Measurements from ENCODE around the gene MCTP1.

Gene MCTP1

GRCh38 chr5:94747371-94747770, 537.5 kb downstream of the MCTP1 start:
- no peaks in the 10 kb centered on the region for H3K79me1 ChIP-seq (replicated peaks; ENCODE audit: low read length, poor library complexity, severe bottlenecking)
- H3K4me2 ChIP-seq (ENCODE audit: low read length, poor library complexity, severe bottlenecking): no peak overlapping the region
- no peak overlapping the region for H3K4ac ChIP-seq (ENCODE audit: low read depth in 1 of 2, low read length in 2 of 2)
- no peaks in the 10 kb centered on the region for H3K4me1 ChIP-seq (ENCODE audit: control insufficient read depth, insufficient read depth, low read depth, low read length)
- no peak overlapping the region for H2BK5ac ChIP-seq (ENCODE audit: low read depth, low read length, poor library complexity, severe bottlenecking)
- H3K27ac ChIP-seq (ENCODE audit: low read length, poor library complexity, severe bottlenecking): no peak overlapping the region
- H3K14ac ChIP-seq (ENCODE audit: low read length in 2 of 2): no peak overlapping the region
- no peak overlapping the region for H3K9ac ChIP-seq (ENCODE audit: low read length)
- no peak for DNase-seq
- H4K8ac ChIP-seq (ENCODE audit: low read length): no peak overlapping the region
- no peak overlapping the region for H2BK15ac ChIP-seq (ENCODE audit: low read depth, poor library complexity, severe bottlenecking)
- no peaks in the 10 kb centered on the region for H3K27me3 ChIP-seq (ENCODE audit: control insufficient read depth in 1 of 2, insufficient read depth in 1 of 2, low read length in 2 of 2)
- no peak overlapping the region for H2BK12ac ChIP-seq (ENCODE audit: low read length in 2 of 2)
- H2AFZ ChIP-seq (ENCODE audit: low read depth, low read length): no peak overlapping the region
- no peak overlapping the region for H3K4me3 ChIP-seq (ENCODE audit: insufficient read depth in 1 of 2, low read depth in 1 of 2, low read length in 2 of 2)
- no peak overlapping the region for H4K91ac ChIP-seq (ENCODE audit: low read length)
- H2AK5ac ChIP-seq (ENCODE audit: low read length, severe bottlenecking): no peak overlapping the region
- H2BK120ac ChIP-seq (ENCODE audit: low read depth, low read length): no peak overlapping the region
- WGBS: 86% methylated on average over 4 of the region's 4 CpGs
- H3K9me3 ChIP-seq (ENCODE audit: control insufficient read depth, low read length): no peaks in the 10 kb centered on the region
- H3K18ac ChIP-seq (ENCODE audit: low read depth in 1 of 2, low read length in 2 of 2): no peak overlapping the region
- peaks cover 0 to 3% of the 10 kb centered on the region in 2 experiments for H3K36me3 ChIP-seq (ENCODE audit: control insufficient read depth in 1 of 2, insufficient read depth in 2 of 2, low read depth in 1 of 2, low read length in 2 of 2)
- no peak overlapping the region for H3K23ac ChIP-seq (ENCODE audit: low read length in 2 of 2)

GRCh38 chr5:94746731-94747124, 538.2 kb downstream of the MCTP1 start:
- peak; percentile 18 for DNase-seq
- H3K23ac ChIP-seq (ENCODE audit: low read length in 2 of 2): no peak overlapping the region
- no peaks in the 10 kb centered on the region for H3K9me3 ChIP-seq (ENCODE audit: control insufficient read depth, low read length)
- no peak overlapping the region for H3K4me2 ChIP-seq (ENCODE audit: low read length, poor library complexity, severe bottlenecking)
- no peak overlapping the region for H2BK120ac ChIP-seq (ENCODE audit: low read depth, low read length)
- H3K27me3 ChIP-seq (ENCODE audit: control insufficient read depth in 1 of 2, insufficient read depth in 1 of 2, low read length in 2 of 2): no peaks in the 10 kb centered on the region
- H3K79me1 ChIP-seq (replicated peaks; ENCODE audit: low read length, poor library complexity, severe bottlenecking): no peaks in the 10 kb centered on the region
- H4K8ac ChIP-seq (ENCODE audit: low read length): no peak overlapping the region
- H3K4me1 ChIP-seq (ENCODE audit: control insufficient read depth, insufficient read depth, low read depth, low read length): no peaks in the 10 kb centered on the region
- no peak overlapping the region for H2BK5ac ChIP-seq (ENCODE audit: low read depth, low read length, poor library complexity, severe bottlenecking)
- H2BK12ac ChIP-seq (ENCODE audit: low read length in 2 of 2): no peak overlapping the region
- H4K91ac ChIP-seq (ENCODE audit: low read length): no peak overlapping the region
- peaks cover 0 to 3% of the 10 kb centered on the region in 2 experiments for H3K36me3 ChIP-seq (ENCODE audit: control insufficient read depth in 1 of 2, insufficient read depth in 2 of 2, low read depth in 1 of 2, low read length in 2 of 2)
- H3K27ac ChIP-seq (ENCODE audit: low read length, poor library complexity, severe bottlenecking): no peak overlapping the region
- no peak overlapping the region for H2BK15ac ChIP-seq (ENCODE audit: low read depth, poor library complexity, severe bottlenecking)
- H3K18ac ChIP-seq (ENCODE audit: low read depth in 1 of 2, low read length in 2 of 2): no peak overlapping the region
- no peak overlapping the region for H3K14ac ChIP-seq (ENCODE audit: low read length in 2 of 2)
- H3K4me3 ChIP-seq (ENCODE audit: insufficient read depth in 1 of 2, low read depth in 1 of 2, low read length in 2 of 2): no peak overlapping the region
- H2AFZ ChIP-seq (ENCODE audit: low read depth, low read length): no peak overlapping the region
- H2AK5ac ChIP-seq (ENCODE audit: low read length, severe bottlenecking): no peak overlapping the region
- WGBS: 86% methylated on average over 1 of the region's 1 CpG
- H3K4ac ChIP-seq (ENCODE audit: low read depth in 1 of 2, low read length in 2 of 2): no peak overlapping the region
- H3K9ac ChIP-seq (ENCODE audit: low read length): no peak overlapping the region

- 66% methylated on average over 2 of the region's 5 CpGs for WGBS
- Histone ChIP-seq H2AFZ (ENCODE audit: low read depth, low read length) (no peak overlapping the region), H3K14ac (ENCODE audit: low read length in 2 of 2) (no peak overlapping the region), H3K27ac (ENCODE audit: low read length, poor library complexity, severe bottlenecking) (no peak overlapping the region), H2AK5ac (ENCODE audit: low read length, severe bottlenecking) (no peak overlapping the region), H2BK12ac (ENCODE audit: low read length in 2 of 2) (no peak overlapping the region), H4K91ac (ENCODE audit: low read length) (no peak overlapping the region), H2BK120ac (ENCODE audit: low read depth, low read length) (no peak overlapping the region), H3K4me2 (ENCODE audit: low read length, poor library complexity, severe bottlenecking) (no peak overlapping the region), H3K4ac (ENCODE audit: low read depth in 1 of 2, low read length in 2 of 2) (no peak overlapping the region), H3K9me3 (ENCODE audit: control insufficient read depth, low read length) (no peaks in the 10 kb centered on the region), H3K4me3 (ENCODE audit: insufficient read depth in 1 of 2, low read depth in 1 of 2, low read length in 2 of 2) (no peak overlapping the region), H4K8ac (ENCODE audit: low read length) (no peak overlapping the region), H2BK15ac (ENCODE audit: low read depth, poor library complexity, severe bottlenecking) (no peak overlapping the region), H3K9ac (ENCODE audit: low read length) (no peak overlapping the region), H3K23ac (ENCODE audit: low read length in 2 of 2) (no peak overlapping the region), H3K27me3 (ENCODE audit: control insufficient read depth in 1 of 2, insufficient read depth in 1 of 2, low read length in 2 of 2) (no peaks in the 10 kb centered on the region), H3K18ac (ENCODE audit: low read depth in 1 of 2, low read length in 2 of 2) (no peak overlapping the region), H3K79me1 (replicated peaks; ENCODE audit: low read length, poor library complexity, severe bottlenecking) (no peaks in the 10 kb centered on the region), H3K36me3 (ENCODE audit: control insufficient read depth in 1 of 2, insufficient read depth in 2 of 2, low read depth in 1 of 2, low read length in 2 of 2) (peaks cover 0 to 3% of the 10 kb centered on the region in 2 experiments), H3K4me1 (ENCODE audit: control insufficient read depth, insufficient read depth, low read depth, low read length) (no peaks in the 10 kb centered on the region), H2BK5ac (ENCODE audit: low read depth, low read length, poor library complexity, severe bottlenecking) (no peak overlapping the region)
- peak; percentile 4 for DNase-seq
These were observed 538.8 kb downstream of the MCTP1 start for GRCh38 chr5:94745786-94746730.

DNA sequence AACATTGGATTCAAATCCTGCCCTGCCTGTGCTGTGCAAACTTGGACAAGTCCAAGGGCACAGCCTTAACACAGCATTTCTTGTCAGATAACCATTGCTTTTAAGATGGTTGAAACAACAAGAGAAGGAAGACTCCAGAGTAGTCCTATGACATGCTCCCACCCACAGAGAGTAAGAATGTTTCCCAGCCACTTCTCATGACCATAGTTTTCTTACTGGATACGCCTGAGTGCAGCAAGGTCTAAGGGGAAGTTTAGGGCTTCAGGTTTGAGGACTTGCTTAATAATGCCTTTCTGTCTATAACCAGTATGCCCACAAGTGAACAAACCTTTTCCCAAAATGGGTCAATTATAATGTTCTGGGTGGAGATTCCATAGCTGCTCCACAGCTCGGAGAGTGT, 540.0 kb downstream of the MCTP1 start:
- no peak overlapping the region for H3K9ac ChIP-seq (ENCODE audit: low read length)
- H3K4me3 ChIP-seq (ENCODE audit: insufficient read depth in 1 of 2, low read depth in 1 of 2, low read length in 2 of 2): no peak overlapping the region
- no peaks in the 10 kb centered on the region for H3K79me1 ChIP-seq (replicated peaks; ENCODE audit: low read length, poor library complexity, severe bottlenecking)
- H2BK15ac ChIP-seq (ENCODE audit: low read depth, poor library complexity, severe bottlenecking): no peak overlapping the region
- no peaks in the 10 kb centered on the region for H3K27me3 ChIP-seq (ENCODE audit: control insufficient read depth in 1 of 2, insufficient read depth in 1 of 2, low read length in 2 of 2)
- H3K4ac ChIP-seq (ENCODE audit: low read depth in 1 of 2, low read length in 2 of 2): no peak overlapping the region
- H2BK120ac ChIP-seq (ENCODE audit: low read depth, low read length): no peak overlapping the region
- 100% methylated on average over 1 of the region's 2 CpGs for WGBS
- no peak overlapping the region for H2BK5ac ChIP-seq (ENCODE audit: low read depth, low read length, poor library complexity, severe bottlenecking)
- no peak overlapping the region for H3K14ac ChIP-seq (ENCODE audit: low read length in 2 of 2)
- no peaks in the 10 kb centered on the region for H3K9me3 ChIP-seq (ENCODE audit: control insufficient read depth, low read length)
- H2AK5ac ChIP-seq (ENCODE audit: low read length, severe bottlenecking): no peak overlapping the region
- peaks cover 0 to 3% of the 10 kb centered on the region in 2 experiments for H3K36me3 ChIP-seq (ENCODE audit: control insufficient read depth in 1 of 2, insufficient read depth in 2 of 2, low read depth in 1 of 2, low read length in 2 of 2)
- no peak overlapping the region for H4K8ac ChIP-seq (ENCODE audit: low read length)
- H4K91ac ChIP-seq (ENCODE audit: low read length): no peak overlapping the region
- H3K23ac ChIP-seq (ENCODE audit: low read length in 2 of 2): no peak overlapping the region
- no peak overlapping the region for H3K4me2 ChIP-seq (ENCODE audit: low read length, poor library complexity, severe bottlenecking)
- H3K27ac ChIP-seq (ENCODE audit: low read length, poor library complexity, severe bottlenecking): no peak overlapping the region
- no peak for DNase-seq
- H3K18ac ChIP-seq (ENCODE audit: low read depth in 1 of 2, low read length in 2 of 2): no peak overlapping the region
- no peak overlapping the region for H2AFZ ChIP-seq (ENCODE audit: low read depth, low read length)
- no peak overlapping the region for H2BK12ac ChIP-seq (ENCODE audit: low read length in 2 of 2)
- no peaks in the 10 kb centered on the region for H3K4me1 ChIP-seq (ENCODE audit: control insufficient read depth, insufficient read depth, low read depth, low read length)

Data from mesenchymal stem cell (in vitro differentiated cells and primary cell).